HG02852 (cell line): ENCODE results near the gene COL8A2.

ENCODE experiments used
- ATAC-seq: cut with Tn5 transposase; IDR thresholded peaks from one replicate; pipeline ENCODE4 v1.9.1; 2021; ENCODE audit warnings: mild to moderate bottlenecking, moderate library complexity; ENCODE audit not compliant: unreplicated experiment

COL8A2 gene

DNA sequence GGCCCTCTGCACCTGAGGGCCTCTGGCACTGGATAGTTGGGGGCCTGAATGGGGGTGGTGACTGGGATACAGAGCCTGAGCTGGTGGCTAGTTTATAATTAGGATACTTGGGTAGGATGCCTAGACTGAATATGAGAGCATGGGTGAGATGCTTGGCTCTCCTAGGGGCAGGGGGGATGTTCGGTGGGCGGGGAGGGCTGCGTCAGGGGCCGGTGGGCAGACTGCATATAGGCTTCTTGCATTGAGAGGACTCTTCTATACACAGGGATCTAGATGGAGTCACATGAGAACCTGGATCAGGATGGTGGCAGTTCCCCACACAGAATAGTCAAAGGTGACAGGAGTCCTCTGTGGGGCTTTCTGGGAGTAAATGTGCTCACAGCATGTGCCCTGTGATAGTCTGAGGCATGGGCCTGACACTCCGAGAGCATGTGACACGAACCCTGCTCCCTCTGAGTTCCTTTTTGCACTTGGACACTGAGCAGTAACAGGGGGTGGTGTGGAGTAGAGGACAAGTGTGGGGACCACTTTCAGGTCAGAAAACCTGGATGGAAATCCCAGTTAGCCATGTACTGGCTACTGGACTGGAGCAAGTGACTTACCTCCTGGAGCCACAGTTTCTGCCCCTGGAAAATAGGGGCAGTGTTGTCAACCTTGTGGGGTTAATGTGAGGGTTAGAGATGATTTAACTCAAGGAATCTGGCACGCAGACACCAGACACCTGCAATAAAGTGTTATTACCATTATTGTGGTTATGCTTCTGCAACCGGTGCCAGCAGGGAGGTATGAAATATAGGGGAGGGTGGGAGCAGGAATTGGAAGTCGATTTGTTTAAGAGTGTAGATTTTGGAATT lies 33.2 kb upstream of the COL8A2 start:
- ATAC-seq = no peak

DNA sequence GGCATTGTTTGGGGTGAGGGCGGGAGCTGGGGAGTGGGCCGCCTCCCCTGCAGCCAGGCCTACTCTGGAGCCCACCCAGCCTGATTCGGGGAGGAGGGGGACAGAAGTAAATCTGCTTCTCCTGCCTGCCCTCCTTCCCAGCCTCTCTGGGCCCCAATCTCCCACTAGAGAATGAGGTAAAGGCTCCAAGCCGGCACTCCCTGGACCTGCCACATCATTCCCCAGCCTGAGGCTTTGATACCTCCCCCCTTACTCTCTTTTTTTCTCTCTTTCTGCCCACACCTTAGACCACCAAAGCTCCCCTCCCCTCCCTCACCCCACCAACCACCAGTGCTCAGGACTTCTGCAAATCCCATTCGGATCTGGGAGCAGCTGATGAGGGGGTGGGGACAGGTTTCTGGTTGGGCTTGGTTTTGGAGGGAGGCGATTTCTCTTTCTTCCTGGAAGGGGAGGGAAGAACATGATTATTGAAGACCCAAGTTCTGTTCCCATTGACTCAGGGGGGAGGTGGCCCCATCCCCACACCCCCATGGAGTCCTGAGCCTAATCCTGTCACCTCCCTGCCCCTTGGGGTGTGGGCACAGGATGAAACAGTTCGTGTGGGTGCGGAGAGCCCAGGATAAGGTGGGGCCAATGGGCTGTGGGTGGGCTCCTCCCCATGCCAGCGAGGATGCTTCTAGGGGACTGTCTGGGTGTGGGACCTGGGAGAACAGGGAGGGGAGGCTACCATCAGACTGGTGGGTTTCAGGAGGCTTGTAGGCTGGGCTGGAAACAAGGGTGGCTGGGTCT lies 32.3 kb upstream of the COL8A2 start:
- ATAC-seq = no peak

DNA sequence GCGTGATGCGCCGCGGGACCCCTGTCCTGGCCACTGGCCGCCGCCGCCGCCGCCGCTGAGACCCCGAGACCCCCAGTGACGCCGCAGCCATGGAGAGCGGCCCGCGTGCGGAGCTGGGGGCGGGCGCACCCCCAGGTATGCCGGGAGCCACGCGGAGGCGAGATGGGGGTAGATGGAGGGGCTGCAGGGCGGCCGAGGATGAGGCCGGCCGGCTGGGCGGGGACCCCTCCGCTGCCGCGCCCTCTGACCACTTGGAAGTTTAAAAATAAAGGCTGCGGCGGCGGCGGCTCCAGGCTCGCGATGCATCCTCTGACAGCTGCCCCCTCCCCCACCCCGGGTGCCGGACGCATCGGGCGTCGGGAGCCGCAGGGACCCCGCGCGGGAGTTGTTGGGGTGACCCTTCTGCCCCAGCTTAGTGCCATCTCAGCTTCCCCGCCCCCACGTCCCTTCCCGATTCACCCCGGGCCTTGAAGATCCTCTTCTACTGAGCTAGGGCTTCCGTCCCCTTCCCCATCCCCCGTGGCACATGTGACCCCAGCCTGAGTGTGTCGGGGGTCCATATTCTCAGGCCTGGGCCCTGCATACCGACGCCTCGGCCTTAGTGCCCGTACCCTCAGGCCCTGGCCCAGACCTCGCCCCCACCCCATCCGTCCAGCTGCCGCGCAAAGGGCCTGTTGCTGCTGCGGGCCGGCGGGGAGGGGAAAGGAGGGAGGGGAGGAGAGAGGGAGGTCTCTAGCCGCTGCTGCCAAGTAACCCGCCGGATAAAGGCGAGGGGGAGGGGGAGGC lies 31.5 kb upstream of the COL8A2 start:
- ATAC-seq = peak; percentile 20

DNA sequence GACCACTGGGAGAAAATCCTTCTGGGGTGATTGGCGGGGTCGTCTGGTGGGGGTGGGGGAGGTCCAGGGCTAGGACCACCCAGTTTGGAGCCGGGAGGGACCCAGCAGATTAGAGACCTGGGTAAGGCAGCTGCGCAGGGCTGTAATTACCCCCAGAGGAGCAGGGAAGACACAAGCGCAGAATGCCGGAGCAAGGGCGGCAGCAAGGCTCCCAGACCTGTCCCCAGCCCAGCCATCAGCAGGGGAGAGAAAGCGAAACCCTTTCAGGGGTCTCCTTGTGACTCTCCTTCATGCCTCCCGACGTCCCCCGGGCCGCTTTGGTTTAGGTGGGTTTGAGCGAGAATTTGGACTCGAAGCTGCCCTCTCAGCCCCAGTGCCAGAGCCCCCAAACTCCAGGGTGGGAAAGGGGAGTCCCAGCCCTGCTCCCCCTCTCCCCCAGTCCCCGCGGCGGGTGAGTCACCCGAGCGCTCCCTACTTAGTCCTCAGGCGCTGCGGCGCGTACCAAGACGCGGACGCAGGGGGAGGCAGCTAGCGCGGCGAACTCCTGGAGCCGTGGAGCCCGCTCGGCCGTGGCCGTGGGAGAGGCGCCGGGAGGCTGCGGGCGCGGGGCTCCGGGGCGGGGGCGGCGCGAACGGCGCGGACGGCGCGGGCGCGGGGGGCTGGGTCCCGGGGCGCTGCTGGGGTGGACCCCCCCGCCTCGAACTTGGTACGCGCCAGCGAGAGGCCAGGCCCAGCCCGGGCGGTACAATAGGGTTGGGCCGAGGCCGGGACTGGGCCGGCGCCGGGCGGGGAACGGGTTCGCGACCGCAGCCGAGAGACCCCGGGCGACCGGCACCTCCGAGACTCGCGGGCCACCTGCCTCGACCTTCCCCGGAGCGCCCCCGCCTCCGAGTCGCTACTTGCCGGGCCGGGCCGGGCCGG lies 30.6 kb upstream of the COL8A2 start, which contains the start of gene MAP7D1:
MAP7D1 (plus strand) TSS at position 753 of the 921 bp plus-strand sequence. CDS start 258 bp downstream, outside the sequence.
- ATAC-seq = peak; percentile 55

DNA sequence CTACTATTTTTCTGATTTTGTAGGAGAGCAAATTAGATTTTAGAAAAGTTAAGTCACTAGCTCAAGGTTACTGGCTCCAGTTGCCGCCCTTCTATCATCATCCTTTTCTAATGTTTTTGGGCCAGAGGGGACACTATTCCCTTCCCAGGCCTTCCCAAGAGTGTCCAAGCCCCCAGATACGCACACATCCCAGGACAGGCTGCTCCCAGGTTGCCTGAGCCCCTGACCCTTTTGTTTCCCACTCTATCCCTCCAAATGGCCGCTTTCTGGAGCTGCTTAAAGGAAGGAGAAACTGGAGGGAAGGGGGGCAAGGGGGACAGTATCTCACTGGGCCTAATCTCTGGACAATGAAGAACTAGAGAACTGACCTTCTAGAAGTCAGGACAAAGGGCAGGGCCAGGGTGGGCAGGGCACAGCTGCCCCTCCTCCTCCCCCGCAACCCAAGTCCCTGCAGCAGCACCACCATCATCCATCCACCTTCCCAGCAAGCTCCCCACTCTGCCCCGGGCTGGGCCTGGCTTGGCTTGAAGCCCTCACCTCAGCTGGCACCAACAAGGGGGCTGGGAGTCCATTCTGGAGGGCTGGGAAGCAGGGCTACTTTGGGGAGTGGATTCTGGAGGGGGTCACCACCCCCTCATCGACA lies 29.9 kb upstream of the COL8A2 start:
- no peak for ATAC-seq

DNA sequence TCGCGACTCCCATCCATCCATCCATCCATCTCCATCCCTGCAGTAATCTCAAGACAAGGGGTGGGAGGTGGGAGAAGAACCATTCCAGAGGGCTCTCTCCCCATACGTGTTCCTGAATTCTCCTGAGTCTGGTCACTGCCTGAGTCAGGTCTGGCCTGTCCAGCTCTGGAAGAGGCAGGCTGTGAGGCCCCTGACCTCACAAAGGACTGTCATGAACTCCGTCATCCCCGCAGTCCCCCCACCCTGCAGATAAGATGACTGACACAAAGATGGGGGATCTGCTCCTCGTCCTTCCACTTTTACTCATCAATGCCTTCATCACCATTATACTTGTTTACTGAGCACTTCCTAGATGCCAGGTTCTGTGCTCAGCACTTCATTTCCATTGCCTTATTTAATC lies 29.3 kb upstream of the COL8A2 start:
- no peak for ATAC-seq

DNA sequence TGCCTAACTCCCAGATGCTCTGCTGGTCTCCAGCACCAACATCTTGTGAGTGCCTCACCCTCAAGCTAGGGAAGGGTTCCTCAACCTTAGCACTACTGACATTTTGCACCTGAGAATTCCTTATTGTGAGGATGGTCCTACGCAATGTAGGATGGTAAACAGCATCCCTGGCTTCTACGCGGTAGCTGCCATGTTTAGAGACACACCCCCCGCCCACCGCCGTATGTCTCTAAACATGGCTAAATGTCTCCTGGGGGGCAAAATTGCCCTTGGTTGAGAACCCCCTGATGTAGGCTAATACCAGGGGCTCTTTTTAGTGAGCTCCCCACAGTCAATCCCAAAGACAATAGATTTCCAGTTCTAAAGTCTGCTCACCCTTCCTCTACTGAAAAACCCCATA lies 28.5 kb upstream of the COL8A2 start:
- no peak for ATAC-seq

DNA sequence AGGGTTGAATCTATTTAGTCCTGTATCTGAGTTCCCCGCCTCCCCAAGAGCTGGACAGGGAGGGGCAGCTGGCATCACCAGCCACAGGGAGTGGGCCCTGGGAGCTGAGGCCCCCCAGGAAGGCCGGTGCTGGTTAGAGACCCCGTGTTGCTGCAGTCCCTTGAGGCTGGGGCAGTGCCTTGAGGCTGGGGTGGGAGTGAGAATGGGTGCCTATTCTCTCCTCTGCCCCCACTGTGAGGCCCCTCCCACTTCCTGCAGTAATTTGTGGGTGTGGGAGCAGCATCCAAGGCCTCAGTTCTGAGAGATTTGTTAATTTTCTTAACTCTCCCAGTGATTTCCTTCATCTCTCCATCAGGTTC lies 26.8 kb upstream of the COL8A2 start:
- no peak for ATAC-seq

DNA sequence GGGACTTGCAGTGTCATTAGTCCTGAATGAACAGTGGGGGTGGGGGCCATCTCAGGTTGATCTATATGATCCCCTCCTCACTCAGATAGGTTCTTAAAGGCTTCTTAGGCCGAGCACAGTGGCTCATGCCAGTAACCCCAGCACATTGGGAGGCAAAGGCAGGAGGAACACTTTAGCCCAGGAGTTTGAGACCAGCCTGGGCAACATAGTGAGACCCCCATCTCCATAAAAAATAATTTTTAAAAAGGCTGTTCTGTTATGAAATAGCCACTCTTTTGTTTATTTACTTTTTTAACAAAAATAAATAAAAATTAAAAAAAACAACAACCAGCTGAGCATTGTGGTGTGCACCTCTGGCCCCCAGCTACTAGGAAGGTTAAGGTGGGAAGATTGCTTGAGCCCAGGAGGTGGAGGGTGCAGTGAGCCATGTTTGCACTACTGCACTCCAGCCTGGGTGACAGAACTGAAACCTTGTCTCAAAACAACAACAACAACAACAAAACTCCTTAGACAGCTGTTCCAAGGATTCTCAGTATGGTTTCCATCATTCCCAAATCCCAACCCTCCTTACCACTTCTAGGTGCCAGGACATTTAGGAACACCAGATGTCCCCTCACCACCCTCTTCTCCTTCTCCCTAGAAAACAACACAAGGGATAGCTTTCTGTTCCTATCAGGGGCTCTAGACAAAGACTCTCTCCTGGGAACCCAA lies 26.3 kb upstream of the COL8A2 start:
- no peak for ATAC-seq

DNA sequence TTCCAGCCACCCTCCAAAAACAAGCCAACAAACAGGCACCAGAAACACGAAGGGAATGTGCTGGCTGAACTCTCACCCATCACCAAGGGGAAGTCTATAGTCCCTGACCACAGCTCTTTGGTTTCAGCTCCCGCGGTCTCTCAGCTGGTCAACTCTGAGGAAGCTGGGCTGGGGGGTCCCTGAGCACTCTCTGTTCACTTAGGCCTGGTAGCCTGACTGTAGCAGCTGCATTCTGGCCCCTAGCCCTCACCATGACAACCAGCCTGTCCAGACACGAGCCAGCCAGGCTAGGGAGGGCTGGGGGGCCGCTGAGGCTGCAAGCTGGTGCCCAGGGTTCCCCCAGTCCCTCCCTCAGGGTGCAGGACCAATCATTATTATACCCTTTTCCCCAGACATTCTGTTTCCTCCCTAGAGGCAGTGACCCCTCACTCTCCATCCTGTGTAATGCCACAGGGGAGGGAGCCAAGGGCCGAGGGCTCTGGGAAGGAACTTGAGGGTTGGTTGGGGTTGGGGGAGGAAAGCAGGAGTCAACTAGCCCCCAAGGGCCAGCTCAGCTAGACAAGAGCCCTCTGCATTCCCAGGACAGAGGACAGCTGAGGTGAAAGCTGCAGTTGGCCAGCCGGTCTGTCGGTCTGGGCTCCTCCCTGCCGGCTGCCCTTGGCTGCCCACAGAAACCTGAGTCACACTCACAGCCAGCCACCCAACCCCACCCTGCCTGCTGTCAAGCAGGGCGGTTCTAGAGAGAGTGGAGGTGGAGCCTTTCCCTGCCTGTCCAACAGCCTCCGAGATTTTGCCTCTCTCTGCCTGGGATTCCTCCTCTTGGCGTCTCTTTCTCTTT lies 25.5 kb upstream of the COL8A2 start:
- ATAC-seq = peak; percentile 39

DNA sequence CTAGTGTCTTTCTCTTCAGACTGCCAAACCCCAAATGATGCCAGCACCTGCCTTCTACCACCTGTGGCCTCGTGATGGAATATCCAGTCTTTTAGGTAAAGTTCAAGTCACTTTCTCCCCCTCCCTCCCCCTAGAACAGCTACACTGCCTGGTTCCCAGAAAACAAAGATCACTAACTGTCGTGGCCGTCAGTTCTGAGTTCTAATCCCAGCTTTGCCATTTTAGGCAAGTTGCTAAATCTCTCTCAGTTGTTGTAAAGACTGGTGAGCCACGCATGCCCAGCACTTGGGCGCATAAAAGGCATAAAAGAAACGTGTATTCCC lies 24.9 kb upstream of the COL8A2 start:
- ATAC-seq = no peak

DNA sequence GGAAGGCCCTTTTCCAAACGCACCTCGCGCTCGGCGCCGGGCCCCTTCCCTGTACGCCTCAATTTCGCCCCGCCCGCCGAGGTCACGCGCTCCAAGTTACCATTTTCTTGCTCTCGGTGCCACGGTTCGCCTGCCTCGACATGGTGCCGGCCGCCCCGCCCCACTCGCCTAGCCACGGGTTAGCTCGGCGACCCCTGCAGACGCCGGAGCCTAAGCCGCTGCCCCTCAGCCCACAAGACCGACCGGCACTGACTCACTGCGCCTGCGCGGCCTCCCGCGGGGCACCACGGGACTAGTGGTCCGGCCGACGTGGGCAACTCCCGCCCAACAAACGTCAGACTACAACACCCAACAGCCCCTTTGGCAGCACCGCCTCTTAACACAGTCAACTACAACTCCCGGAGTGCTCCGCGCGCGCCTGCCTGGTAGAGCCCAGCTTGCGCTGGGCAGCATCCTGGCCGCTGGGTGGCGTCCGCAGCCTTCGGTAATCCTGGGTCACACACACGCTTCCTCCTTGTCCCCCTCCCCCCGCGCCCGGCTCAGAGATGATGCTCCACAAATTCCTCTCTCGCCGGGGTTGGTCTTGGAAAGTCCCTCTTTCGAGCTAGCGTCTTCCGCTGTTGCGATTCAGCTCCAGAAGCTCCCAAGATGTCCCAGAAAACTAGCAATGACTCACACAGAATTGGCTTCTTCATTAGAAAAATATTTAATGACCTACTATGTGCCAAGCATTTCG lies 24.4 kb upstream of the COL8A2 start, which contains the start of gene TRAPPC3:
TRAPPC3 (minus strand) TSS at position 250 of the 736 bp plus-strand sequence; CDS start at position 142, 108 bp downstream.
- peak; percentile 93 for ATAC-seq

DNA sequence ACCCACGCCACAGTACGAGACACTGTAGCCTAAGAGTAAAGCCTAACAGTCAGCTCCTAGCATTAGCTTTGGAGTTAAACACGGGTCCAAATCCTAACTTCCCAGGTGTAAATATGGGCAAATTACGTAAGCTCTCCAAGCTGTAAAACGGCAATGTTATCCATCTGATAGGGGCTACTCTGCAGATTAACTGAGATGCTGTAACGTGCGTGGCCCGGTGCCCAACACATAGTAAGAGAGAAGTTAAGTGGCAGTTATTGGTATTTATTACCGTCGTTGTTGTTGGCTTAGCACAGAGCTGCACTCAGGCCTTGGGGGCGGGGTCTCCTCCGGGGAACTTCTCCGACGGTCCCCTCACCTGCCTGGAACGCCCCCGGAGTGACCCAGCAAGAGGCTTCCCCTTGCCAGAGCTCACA lies 23.8 kb upstream of the COL8A2 start:
- no peak for ATAC-seq

DNA sequence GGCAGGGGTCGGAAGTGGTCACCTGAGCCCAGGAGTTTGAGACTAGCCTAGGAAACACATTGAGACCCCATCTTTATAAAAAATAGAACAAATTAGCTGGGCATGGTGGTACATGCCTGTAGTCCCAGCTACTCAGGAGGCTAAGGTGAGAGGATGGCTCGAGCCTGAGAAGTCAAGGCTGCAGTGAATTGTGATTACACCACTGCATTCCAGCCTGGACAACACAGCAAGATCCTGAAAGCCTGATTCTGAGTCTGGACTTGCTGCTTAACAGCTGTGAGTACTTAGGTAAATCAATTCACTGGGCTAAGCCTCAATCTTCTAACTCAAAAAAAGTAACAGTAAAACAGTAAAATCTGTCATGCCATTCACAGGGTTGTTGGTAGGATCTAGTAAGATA lies 19.4 kb upstream of the COL8A2 start:
- ATAC-seq = no peak

DNA sequence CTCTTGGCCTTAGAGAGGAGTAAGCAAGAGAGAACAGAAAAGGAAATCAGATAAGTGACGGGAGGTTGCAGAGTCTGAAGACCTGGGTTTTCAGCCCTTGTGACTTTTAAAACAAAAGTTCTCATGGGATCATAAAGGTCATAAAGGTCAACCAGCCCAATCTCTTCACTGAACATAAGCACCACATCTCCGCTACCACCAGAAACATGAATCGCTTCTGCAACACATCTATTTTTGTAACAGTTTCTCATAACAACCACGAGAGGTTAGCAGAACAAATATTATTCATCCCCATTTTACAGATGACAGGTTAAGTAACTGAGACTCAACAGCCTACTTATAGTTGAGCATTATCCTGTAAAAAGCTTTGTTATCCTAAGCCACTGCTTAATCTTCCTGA lies 18.4 kb upstream of the COL8A2 start:
- ATAC-seq = no peak

DNA sequence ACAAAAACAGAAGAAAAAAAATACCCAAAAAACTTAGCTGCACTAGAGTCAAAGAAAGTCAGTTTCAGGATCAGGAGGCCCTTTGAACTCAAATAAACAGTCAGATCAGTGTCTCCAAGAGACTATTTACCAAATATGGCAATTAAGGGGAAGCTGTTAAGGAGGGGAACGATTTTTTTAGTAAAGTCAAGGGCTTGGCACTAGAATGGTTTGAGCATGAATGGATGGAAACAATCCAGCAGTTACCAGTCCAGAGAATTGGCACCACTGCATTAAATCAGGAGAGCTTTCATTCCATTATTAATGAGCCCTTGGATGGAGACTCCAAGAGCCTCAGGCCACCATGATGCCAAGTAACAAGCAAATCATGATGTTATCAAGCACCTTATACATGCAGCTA lies 17.1 kb upstream of the COL8A2 start:
- ATAC-seq = no peak

DNA sequence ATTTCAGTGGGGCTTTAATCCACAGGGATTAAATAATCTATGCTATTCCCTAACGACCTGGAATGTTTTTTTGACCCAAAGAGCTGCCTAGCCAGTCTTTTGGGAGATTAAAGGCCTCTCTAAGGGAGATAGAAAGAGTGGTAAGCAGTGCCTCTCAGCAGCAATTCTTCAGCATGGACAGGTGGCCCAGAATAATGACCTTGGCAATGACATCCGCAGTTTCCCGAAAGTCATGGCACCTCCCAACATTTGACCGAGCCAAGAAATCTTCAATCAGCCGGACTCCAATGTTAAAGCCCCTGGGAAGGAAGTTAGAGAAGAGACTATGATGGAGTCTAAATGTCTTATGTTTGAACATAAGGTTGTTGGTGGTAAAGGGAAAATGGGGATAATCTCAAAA lies 14.5 kb upstream of the COL8A2 start:
- no peak for ATAC-seq

DNA sequence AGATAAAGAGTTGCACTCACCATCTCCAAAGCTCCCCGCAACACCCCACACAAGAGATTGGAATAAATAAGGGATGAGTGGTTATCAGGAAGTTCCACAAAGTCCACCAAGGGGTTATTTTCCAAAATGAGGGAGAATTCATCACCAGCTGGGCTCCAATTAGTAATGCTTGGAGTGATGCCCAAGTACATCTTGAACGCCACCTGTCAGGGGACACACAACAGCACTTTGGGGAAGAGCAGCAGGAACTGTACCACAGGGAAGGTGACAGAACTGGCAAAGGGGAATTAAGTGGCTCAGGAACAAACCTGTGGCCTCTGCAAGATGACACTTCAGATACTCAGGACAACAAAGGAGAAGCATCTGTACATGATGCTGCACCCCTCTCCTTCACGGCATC lies 12.8 kb upstream of the COL8A2 start:
- no peak for ATAC-seq
